ENCODE data around the gene MBIP.
"Not testable (repeated sequence)": the region's sequence is repeated elsewhere in the genome, so short reads cannot be mapped to it uniquely, and the experiment has no call there.

Gene MBIP, protein sequence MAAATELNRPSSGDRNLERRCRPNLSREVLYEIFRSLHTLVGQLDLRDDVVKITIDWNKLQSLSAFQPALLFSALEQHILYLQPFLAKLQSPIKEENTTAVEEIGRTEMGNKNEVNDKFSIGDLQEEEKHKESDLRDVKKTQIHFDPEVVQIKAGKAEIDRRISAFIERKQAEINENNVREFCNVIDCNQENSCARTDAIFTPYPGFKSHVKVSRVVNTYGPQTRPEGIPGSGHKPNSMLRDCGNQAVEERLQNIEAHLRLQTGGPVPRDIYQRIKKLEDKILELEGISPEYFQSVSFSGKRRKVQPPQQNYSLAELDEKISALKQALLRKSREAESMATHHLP

DNA sequence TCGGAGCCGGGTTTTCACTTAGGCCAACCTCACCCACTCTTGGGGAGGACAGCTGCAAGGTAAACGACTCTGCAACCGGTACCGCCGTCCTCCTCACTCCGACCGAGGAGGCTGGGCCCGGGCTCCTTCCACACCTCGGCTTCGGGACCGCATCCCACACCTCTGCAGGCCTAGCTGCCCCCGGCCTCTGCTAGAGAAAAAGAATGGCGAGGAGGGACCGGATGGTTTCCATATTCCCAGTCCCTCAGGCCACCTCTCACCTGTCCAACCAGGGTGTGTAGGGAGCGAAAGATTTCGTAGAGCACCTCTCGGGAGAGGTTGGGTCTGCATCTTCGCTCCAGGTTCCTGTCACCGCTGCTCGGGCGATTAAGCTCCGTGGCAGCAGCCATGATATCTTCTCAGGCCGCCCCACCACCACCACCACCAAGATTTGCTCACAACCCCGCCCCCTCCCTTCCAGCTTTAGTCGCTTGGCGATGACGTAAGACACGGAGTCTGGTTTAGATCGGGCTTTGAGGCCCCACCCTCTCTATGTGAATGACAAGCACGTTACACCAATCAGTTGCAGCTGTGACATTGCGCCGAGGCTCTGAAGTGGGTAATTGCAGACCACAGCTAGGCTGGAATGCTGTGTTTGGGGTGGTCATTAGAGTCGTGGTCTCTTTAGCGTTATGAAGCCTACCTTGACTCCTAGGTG, at the start of gene MBIP:
MBIP (minus strand) TSS at position 438 of the 697 bp plus-strand sequence; CDS start at position 389, 49 bp downstream.
- DNase-seq = peak; percentile 88 to 91

DNA sequence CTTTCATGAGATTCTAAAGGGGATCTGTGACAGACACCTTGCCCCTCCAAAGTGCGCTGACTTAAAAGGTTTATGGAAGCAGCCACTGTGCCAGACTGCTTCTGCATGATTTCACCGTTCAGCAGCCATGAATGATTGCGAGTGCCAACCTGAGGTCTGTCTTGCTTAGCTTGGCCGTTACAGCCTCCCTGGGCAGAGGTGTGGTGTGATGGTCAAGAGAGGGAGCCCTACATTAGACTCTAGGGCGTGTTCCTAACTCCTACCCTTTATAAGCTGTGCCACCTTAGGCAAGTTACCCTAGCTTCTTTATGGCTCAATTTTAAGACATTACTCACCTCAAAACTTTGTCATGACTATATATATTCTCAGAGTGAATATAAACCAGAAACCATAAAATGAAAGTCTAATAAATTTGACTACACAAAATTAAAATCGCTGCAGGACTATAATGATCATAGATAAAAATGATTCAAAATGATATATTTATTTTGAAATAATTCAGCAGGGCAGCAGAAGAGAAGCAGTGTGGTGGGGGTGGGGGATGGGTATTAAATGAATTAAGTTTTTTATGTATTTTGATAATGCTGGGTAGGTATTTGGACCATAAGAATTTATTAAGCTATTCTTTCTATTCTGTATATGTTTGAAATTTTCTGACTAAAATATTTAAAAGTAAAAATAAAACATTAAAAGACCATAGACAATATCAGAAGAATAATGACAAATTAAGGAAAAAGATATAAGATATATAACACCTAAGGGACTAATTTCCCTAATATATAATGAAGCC, 47.7 kb upstream of the MBIP start:
- no peak for DNase-seq

DNA sequence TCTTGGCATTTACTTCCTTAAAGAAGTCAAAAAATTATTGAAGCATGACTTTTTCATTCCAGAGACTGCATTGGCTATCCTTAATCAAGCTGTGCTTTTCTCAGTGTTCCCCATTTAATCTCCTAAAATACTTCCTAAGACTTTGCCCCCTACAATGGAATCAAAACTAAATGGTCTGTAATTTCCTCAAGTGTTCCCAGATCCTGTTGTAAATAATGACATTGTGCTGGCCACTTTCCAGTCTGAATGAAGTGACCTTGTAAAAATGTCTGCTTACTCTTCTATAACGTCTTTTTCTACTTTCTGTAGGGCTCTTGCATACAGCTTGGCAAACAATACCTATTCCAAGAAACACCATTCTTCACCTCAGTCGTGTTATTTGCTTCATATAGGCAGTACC, 45.3 kb upstream of the MBIP start:
- no peak for DNase-seq

DNA sequence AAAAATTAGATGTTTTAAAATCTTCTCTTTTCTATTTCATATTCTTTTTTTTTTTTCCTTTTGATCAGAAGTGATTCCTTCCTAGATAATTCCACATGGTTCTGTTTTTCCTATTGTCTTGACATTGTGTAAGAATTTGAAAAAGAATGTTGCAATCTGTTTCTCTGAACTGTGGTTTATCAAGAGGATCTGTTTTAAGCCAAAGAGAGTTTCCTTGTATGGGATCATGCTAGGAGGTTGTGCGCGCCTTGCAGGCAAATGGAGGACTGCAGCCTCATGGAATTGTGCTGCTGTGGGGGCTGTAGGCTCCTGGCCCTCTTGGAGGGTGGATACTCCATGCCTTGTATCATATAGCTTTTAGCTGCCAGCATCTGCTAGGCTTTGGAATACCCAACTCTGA, 43.3 kb upstream of the MBIP start:
- DNase-seq = no peak

DNA sequence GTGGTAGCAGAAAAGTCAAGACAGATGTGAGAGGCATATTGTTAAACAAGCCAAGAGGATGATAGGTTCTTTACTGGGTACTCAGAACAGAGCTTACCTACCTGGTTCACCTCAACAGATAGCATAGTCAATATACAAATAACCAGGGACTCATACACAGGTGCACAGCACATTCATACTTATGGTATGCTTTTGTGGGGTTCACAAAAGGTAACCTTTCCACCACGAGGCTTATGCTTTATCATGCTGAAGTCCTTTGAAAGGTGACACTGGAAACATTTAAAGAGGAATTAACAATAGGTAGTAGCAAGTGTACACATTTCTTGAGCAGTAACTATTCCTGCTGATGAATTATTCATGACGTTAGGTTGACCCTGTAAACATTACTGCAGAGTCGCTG, 42.2 kb upstream of the MBIP start:
- DNase-seq = no peak

DNA sequence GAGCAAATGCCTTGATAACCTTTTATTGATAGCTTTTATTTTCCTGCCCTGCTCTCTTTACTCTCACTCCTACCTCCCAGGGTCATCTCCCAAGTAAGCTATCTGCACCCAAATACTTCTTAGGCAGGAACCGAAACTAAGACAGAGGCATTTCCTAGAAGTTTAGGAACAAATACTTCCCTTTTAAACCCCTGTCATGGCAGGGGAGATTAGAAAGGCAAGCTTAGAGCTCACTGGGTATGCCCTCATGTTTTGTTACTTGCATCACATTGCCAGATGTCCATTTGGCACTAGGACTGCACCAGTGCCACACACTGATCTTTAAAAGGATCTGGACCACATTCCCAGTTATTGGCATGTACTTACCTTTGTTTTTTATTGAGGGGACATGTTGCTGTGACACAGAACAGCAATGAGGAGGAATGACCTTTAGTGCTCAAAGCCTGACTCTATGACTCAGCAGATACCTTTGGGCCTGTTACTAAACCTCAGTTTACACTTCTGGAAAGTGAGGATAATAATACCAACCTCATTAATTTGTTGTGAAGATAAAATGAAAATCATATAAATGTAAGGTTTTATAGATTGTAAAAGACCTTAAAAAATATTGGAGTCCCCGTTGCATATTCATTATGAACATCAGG, 40.9 kb upstream of the MBIP start:
- DNase-seq = peak in 1 of 2 donors; percentile 5

DNA sequence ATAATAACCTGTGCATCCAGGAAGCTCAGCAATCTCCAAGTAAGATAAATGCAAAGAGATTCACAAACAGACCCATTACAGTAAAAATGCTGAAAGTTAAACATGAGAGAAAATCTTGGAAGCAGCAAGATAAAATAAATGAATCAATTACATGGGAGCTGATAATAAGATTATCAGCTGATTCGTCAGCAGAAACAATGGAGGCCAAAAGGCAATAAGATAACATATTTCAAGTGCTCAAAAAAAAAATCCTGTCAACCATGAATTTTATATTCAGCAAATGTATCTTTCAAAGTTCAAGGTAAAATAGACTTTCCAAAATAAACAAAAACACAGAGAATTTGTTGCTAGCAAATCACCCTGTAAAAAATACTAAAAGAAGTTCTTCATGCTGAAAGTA, 36.4 kb upstream of the MBIP start:
- DNase-seq = no peak

DNA sequence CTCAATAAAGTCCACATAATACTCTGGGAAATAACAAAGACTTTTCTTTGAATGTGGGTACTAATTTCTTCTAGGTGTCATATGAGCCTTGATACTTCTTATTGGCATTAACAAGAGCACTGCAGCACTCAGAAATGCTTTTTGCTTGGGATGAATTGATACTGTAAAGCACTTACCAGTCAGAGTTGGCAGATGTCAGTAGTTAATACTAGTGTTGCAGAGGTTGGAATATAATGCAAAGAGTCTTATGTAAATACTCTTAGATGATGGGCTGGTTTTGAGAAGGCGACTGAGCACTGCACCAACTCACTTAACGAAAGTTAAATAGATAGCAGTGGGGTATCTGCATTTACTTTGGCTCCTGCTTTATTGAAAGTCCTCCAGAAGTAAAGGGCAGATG, 25.6 kb upstream of the MBIP start:
- DNase-seq = no peak

DNA sequence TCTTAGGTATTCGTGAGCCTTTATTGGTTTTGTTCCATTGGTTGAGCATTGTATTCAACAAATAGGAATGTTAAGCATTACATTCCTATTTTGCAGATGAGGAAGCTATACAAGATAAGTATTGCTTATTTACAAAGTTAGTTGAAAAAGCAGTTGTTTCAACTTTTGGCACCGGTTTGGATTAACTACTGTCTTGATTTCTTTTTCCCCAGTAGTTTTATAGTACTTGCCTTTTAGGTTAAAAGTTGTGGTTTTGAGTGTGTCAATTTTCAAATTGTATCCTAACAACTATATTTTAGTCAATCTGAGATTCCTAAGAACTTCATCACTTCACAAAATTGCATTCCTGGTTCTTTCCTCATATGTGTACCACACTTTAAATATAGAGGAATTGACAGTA, 23.8 kb upstream of the MBIP start:
- DNase-seq = no peak

DNA sequence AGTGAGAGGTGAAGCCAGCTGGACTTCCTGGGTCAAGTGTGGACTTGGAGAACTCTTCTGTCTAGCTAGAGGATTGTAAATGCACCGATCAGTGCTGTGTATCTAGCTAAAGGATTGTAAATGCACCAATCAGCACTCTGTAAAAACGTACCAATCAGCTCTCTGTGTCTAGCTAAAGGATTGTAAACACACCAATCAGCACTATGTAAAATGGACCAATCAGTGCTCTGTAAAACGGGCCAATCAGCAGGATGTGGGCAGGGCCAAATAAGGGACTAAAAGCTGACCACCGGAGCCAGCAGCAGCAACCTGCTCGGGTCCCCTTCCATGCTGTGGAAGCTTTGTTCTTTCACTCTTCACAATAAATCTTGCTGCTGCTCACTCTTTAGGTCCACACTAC, 21.4 kb upstream of the MBIP start:
- DNase-seq = not testable (repeated sequence)

DNA sequence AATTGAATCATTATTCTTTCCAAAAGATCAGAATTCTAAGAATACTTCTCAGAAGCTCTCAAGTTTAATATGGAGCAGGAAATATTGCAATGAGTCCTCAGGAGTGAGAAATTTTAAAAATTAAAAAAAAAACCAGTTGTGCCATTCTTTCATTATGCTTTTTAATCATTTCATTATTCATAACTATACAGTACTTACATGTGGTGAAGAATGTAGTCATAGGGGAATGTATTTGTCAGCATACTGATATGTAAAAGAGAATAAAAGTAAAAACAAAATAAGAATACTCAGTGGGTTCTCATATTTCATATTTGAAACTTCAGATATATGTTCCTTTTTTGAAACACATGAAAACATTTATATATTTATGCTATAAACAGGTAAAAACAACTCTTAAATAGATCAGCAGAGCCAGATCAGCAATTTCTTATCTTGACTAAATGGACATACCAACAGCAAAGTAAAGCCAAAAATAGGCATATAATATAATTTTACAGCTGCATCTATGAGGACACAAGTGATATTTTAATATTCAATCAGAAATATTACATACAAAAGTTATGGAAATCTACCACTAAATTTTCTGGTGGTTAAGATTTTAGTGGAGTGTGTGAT, 19.9 kb upstream of the MBIP start:
- DNase-seq = no peak

DNA sequence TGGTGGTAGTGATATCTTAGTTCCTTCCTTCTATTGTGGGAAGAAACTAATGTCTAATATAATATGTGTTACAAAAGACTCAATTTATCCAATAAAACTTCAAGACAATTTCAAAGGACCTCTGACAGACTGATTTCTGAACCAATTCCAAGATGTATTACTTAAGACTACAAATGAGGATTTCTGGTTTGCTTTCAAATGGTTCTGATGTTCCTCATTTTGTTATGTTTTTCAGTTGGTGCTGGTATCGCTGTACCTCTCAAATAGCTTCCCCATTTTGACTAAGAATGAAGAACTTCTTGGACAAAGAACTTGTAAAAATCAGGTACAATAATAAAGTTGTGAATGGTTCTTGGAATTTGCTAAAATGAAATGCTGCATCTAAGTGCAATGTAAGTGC, 19.4 kb upstream of the MBIP start:
- peak in 1 of 2 donors; percentile 8 for DNase-seq

DNA sequence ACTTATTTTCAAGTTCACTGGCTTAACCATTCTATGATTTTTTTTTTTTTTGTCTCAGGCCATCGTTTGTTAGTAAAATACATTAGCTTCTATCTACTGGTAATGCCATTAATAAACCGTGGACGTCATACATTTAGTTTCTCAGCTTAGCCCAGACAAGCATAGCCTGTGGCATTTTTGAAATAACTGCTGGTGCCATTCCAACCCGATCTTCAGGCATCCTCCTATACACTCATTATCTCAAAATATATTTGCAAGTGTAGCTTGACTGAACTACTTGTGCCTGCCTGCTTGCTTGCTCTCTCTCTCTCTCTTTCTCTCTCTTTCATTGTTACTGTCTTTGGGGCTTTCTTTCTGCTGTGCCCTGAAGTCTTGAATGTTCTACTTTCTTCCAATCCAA, 12.7 kb upstream of the MBIP start:
- DNase-seq = no peak

DNA sequence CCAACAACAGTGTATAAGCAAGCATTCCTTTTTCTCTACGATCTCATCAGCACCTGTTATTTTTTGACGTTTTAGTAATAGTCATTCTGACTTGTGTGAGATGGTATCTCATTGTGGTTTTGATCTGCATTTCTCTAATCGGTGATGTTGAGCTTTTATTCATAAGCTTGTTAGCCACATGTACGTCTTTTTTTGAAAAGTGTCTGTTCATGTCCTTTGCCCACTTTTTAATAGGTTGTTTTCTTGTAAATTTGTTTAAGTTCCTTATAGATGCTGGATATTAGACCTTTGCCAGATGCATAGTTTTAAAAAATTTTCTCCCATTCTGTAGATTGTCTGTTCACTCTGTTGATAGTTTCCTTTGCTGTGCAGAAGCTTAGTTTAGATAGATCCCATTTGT, 7.1 kb upstream of the MBIP start:
- DNase-seq = not testable (repeated sequence)

DNA sequence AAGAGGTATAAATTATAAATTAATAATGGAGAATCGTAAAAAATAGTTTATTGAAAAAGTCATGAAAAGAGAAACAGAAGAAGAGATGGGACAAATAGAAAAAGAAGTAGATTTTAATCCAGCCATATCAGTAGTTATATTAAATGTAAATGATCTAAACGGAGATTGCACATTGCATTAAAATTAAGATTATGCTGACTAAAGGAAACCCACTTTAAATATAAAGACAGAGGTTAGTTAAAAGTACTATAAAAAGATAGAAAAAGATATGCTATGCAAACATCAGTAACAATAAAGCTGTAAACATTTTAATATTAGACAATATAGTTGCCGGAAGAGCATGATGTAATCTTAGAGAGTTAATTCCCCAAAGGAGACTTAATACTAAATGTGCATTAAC, 5.4 kb upstream of the MBIP start:
- no peak for DNase-seq

DNA sequence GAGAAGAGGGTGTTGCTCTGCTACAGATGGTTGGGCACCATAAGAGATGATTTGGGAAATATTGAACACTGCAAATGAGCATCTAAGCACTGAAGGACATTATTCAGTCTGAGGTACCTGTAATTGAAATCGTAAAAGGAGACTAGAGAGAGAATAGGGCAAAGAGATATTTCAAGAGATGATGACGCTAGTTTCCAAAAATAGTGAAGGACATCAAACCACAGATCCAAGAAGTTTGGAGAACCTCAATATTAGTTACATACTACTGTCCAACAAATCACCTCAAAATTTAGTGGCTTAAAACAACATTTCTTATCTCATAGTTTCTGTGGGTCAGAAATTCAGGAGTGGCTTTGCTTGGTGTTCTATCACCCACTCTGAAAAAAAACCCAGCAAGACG, 4.5 kb upstream of the MBIP start:
- no peak for DNase-seq

DNA sequence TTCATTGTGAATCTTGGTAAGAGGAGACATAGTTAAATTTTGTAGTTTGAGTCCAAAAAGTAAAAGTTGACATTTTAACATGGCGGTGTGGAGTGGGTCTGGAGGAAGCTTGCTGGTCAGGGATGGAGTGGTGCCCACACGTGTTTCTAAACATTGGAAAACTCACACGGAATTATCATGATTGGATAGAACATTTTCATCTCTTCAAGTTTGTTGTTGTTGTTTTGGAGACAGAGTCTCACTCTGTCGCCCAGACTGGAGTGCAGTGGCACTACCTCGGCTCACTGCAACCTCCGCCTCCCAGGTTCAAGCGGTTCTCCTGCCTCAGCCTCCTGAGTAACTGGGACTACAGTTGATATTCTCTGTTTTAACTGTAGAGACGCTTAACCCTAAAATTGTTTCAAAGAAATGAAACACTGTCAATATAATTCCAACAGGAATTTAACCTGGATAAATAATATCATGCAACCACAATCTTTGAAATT, 502 bp upstream of the MBIP start:
- DNase-seq = no peak

DNA sequence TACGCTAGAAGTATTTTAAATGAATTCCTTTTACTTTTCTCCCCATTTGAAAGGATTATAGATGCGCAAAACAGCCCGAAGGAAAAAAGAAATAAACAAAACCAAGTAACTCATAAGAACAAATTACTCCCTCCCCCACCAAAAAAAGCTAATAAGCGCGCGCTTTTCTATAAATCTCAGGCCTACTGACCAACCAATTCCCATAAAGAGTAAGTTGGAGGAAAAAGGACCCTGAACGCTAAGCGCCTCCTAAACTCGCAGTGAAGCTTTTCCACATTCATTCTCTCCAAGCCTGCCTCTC, 588 bp downstream of the MBIP start:
- DNase-seq = no peak

DNA sequence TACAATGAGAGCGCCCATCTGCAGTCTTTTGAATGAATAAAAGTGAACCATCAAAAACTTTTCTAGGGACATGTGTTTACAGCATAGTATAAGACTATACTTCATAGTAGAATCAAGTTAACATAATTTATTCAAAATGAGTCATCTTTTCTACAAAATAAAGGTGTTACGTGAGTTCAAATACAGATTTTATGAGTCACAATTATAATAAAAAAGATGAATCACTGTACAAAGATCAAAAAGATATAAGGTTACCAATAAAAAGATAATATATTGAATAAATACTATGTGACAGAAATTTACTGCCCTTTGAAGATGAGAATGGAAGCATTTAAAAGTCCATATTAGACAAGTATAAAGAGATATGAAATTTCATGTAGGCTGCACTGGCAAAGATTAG, 2.8 kb downstream of the MBIP start:
- DNase-seq = no peak

DNA sequence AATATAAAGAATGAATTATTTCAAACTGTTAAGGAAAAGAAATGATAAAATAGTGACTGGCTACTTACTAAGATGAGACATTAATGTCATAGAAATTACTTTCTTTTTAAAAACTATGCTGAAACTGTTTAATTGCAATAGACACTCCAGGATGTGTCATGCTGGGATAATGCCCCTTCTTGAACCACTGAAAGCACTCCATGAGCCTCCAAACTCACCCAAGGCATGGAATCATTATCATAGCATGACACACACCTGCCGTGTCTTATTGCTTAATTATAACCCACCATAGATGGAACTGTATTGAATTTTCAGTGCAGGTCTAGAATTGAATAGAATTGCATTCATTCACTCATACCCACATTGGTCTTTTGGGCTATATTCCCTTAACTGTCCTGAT, 4.3 kb downstream of the MBIP start:
- no peak for DNase-seq

DNA sequence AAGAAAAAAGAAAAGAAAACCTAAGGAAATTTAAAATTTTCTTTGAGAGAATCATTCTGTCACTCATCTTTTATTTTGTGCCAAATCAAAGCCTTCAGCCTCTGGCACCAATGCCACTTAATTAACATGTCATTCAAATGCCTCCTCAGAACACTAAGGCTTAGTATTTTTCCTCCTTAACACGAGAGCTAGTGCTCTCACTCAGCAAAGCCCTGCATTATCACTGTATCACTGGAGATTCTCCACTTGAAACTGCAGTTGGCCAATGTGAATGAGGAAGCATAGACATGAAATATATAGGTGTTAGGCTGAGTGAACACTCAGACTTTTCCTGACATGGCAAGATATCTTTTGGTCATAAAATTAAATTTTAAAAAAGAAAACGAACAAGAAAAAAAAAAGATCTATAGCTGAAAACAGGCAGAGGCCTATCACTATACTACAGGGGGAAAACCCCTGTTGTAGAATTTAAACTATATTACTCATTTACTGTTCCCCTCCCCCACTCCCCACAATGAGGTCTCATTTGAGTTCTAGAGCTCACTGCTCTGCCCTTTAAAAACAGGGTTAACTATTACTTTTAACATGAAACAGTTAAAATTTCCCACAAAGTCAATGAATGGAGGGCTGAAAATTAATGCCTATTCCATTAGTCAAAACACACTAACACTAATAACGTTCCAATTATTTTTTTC, 5.1 kb downstream of the MBIP start:
- no peak for DNase-seq

DNA sequence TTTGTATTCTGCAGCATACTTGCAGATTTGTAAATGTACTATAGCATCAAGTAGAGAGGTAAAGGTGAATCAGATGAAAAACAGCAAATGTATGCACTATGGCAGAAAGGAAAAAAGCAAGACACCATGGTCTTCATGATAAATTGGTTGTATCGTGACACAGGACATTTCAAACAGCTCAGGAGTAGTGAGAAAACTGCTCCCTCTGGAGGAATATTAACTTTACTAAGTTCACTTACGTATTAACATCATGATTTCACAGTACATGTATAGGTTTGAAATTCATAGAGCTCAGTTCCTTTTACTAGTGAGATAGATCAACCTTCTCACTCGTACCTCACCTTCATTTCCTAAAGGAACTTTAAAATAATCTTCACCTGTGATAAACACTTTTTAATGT, 6.5 kb downstream of the MBIP start:
- no peak for DNase-seq

Data from hippocampal formation (tissue), 2 donors.